Breast epithelium (tissue), 3 donors: Measurements from ENCODE around the gene ASTN2.

Source experiments
- CTCF ChIP-seq, 3 donors: fragments of 450-650 bp; IDR thresholded peaks; one replicate each; pipeline ENCODE4 v1.5.1; 2016 to 2017; ENCODE audit warnings: antibody characterized with exemption in 3 of 3, mild to moderate bottlenecking in 3 of 3, moderate library complexity in 3 of 3
- POLR2A ChIP-seq: fragments of 450-650 bp; IDR thresholded peaks from one replicate; pipeline ENCODE4 v1.6.1; 2016; ENCODE audit warnings: antibody characterized with exemption, mild to moderate bottlenecking, moderate library complexity

DNA sequence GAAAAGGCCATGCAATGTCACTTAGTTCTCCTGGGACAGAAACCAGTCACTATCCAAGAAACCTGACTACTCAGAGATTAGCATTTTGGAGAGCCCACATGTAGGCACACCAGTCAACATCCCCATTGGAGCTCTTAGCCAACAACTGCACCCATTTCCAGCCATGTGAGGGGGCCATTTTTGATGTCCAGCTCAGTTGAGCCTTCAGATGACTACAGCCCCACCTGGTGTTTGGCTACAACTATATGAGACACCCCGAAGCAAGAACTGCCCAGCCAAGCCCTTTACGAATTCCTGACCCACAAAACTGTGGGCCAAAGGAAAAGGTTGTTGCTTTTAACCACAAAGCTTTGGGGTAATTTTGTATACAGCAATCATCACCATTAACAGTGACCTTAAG, 300.1 kb downstream of the ASTN2 start:
- TF ChIP-seq POLR2A, result no peak
- no peak for TF ChIP-seq CTCF (IDR thresholded peaks at IDR 0.05)
